ENCODE results near the gene ACOT12.
A peak's percentile ranks its signal among the peaks of the same experiment; 100 is the strongest.
"Not testable (repeated sequence)": the region's sequence is repeated elsewhere in the genome, so short reads cannot be mapped to it uniquely, and the experiment has no call there.

ACOT12 gene

DNA sequence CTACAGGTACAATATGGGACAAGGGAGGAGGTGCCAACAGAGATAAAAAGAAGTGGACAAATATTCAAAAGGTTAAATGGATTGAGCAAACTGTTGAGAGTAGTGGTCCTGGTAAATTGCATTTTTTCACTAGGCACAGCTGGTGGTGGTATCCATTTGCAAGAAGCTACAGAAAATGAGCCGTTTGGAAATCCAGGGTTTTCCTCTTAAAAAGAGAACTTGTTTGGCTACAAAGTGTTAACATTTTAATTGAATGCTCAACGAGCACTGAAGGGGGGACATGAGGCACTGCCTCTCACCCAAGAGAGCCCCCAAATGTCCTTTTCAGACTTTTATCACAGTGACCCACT lies 93.0 kb downstream of the ACOT12 start:
- H3K9me3 ChIP-seq (replicated peaks in 1 of 11) = no peaks in the 10 kb centered on the region
- peaks cover 8 to 15% (median 11%) of the 10 kb centered on the region in 11 experiments; a peak in 19 of 22 replicates for H3K36me3 ChIP-seq
- H3K4me1 ChIP-seq = peaks cover 27 to 44% (median 30%) of the 10 kb centered on the region in 10 experiments
- no peak for TF ChIP-seq Cebpa-rat (IDR thresholded peaks at IDR 0.05)
- peak overlapping the region; percentile 86 to 96 (median 91) for H3K27ac ChIP-seq
- H3K27me3 ChIP-seq = no peaks in the 10 kb centered on the region
- peak overlapping the region; percentile 84 to 98 (median 91) for H3K4me2 ChIP-seq
- H3K4me3 ChIP-seq = peak overlapping the region; percentile 76 to 96 (median 86)
- peaks cover 0 to 9% (median 0%) of the 10 kb centered on the region in 11 experiments; a peak in 1 of 22 replicates for H4K20me1 ChIP-seq
- peak overlapping the region; percentile 88 to 97 (median 92) for H3K9ac ChIP-seq

DNA sequence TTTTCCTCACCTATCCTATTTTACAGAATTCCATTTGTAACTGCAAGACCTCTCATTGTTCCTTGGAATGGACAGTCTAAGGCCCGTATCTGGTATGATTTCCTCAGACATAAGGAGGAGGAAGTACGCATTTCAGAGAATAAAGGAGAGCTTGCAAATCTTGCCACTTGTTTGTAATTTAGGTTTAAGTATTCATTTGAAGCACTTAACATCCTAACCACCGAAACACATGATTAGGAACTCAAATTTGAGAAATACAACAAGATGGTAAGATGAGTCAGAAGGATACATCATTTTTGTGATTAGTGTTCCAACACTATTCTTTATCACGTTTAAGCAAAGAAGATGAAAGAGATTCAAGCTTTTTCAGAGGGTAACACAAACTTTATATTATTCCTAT lies 96.4 kb downstream of the ACOT12 start:
- Histone ChIP-seq H3K4me1 (peaks cover 20 to 27% (median 24%) of the 10 kb centered on the region in 10 experiments), H3K36me3 (peaks cover 4 to 24% (median 16%) of the 10 kb centered on the region in 11 experiments; a peak in 19 of 22 replicates)
- TF ChIP-seq Cebpa-rat (IDR thresholded peaks at IDR 0.05) = no peak

DNA sequence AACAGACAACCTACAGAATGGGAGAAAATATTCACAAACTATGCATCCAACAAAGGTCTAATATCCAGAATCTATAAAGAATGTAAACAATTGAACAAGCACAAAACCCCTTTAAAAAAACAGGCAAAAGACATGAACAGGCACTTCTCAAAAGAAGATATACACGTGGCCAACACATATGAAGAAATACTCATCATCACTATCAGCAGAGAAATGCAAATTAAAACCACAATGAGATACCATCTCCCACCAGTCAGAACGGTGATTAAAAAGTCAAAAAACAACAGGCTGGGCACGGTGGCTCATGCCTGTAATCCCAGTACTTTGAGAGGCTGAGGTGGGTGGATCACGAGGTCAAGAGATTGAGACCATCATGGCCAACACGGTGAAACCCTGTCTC lies 99.9 kb downstream of the ACOT12 start:
- H3K27me3 ChIP-seq, H3K4me1 ChIP-seq, H3K9ac ChIP-seq, H3K4me3 ChIP-seq, H3K4me2 ChIP-seq, H3K27ac ChIP-seq, H4K20me1 ChIP-seq: not testable (repeated sequence)
- Histone ChIP-seq H3K36me3 (peaks cover 12 to 43% (median 30%) of the 10 kb centered on the region in 11 experiments), H3K9me3 (replicated peaks in 1 of 11) (peaks cover 48 to 62% (median 56%) of the 10 kb centered on the region in 11 experiments)

More for the DNA sequence above, 96.4 kb downstream of the ACOT12 start:
- no peak overlapping the region for H3K27ac ChIP-seq
- no peak overlapping the region for H3K4me2 ChIP-seq
- no peaks in the 10 kb centered on the region for H4K20me1 ChIP-seq
- H3K4me3 ChIP-seq = no peak overlapping the region
- peaks cover 24 to 27% (median 25%) of the 10 kb centered on the region in 11 experiments for H3K9me3 ChIP-seq (replicated peaks in 1 of 11)
- no peaks in the 10 kb centered on the region for H3K27me3 ChIP-seq
- no peak overlapping the region; a peak in 1 of 22 replicates for H3K9ac ChIP-seq

DNA sequence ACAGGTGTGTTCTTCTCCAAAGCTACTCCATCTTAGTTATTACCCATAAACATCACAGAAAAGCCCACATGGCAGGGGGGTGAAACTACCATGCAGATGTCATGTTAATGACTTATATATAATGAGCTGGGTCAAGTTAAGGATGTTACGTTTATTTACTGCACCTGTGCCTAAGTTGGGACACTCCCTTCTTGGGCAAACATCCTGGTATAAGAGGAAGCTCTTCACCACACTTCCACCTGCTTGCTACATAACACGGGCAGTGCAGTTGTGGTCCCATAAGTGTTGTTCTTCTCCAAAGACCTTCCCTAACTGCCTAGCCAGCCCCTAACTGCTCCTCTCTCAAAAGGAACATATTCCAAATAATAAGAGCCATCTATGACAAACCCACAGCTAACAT lies 101.8 kb downstream of the ACOT12 start:
- Histone ChIP-seq H3K4me1 (peaks cover 0 to 10% (median 0%) of the 10 kb centered on the region in 10 experiments; a peak in 4 of 20 replicates), H3K4me3 (peak overlapping the region in 1 of 10 experiments; percentile 11; a peak in 1 of 20 replicates), H4K20me1 (no peaks in the 10 kb centered on the region), H3K27me3 (no peaks in the 10 kb centered on the region), H3K27ac (no peak overlapping the region), H3K4me2 (no peak overlapping the region), H3K9ac (no peak overlapping the region), H3K9me3 (replicated peaks in 1 of 11) (peaks cover 48 to 67% (median 61%) of the 10 kb centered on the region in 11 experiments), H3K36me3 (peaks cover 12 to 43% (median 32%) of the 10 kb centered on the region in 11 experiments)
- TF ChIP-seq Cebpa-rat (IDR thresholded peaks at IDR 0.05) = no peak

DNA sequence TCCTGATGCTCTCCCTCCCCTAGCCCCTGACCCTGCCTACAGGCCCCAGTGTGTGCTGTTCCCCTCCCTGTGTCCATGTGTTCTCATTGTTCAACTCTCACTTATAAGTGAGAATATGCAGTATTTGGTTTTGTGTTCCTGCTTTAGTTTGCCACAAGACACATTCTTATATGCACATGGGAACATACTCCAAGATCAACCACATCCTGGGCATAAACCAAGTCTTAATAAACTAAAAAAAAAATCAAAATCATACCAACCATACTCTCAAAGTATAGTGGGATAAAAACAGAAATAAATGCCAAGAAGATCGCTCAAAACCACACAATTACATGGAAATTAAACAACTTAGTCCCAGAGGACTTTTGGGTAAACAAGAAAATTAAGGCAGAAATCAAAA lies 103.8 kb downstream of the ACOT12 start:
- H4K20me1 ChIP-seq = no peaks in the 10 kb centered on the region
- peaks cover 0 to 10% (median 0%) of the 10 kb centered on the region in 10 experiments; a peak in 4 of 20 replicates for H3K4me1 ChIP-seq
- no peak overlapping the region for H3K27ac ChIP-seq
- no peak overlapping the region for H3K9ac ChIP-seq
- TF ChIP-seq Cebpa-rat (IDR thresholded peaks at IDR 0.05) = no peak
- no peak overlapping the region for H3K4me3 ChIP-seq
- H3K27me3 ChIP-seq = no peaks in the 10 kb centered on the region
- H3K9me3 ChIP-seq (replicated peaks in 1 of 11) = peaks cover 48 to 67% (median 61%) of the 10 kb centered on the region in 11 experiments
- 0 out of 22 replicates have a peak overlapping the region, but pooled peaks of 1 of the 11 experiments have one; percentile 11 for H3K4me2 ChIP-seq
- H3K36me3 ChIP-seq = peaks cover 12 to 43% (median 32%) of the 10 kb centered on the region in 11 experiments

DNA sequence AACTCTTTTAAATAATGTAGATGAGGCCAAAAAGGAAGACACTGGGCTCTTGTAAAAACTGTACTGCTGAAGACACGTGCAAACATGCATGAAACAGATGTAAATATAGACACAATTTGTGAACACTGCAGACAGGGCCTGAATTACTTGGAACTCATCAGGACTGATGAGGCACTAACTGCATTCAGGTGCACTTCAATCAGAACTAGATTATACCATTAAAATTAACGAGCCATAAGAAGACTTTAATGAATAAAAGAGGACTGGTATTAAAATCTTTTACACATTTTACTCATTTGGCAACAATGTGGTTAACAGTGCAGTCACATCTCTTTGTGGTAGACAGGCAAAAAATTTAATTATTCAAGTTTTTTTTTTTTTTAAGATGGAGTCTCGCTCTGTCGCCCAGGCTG lies 105.9 kb downstream of the ACOT12 start:
- H3K4me2 ChIP-seq = no peak overlapping the region; a peak in 1 of 22 replicates
- H3K36me3 ChIP-seq = peaks cover 8 to 35% (median 23%) of the 10 kb centered on the region in 11 experiments; a peak in 21 of 22 replicates
- no peak for TF ChIP-seq Cebpa-rat (IDR thresholded peaks at IDR 0.05)
- no peaks in the 10 kb centered on the region for H3K27me3 ChIP-seq
- H3K4me3 ChIP-seq = no peak overlapping the region
- H4K20me1 ChIP-seq = no peaks in the 10 kb centered on the region
- no peak overlapping the region for H3K9ac ChIP-seq
- no peak overlapping the region for H3K27ac ChIP-seq
- H3K4me1 ChIP-seq = peaks cover 0 to 10% (median 0%) of the 10 kb centered on the region in 10 experiments; a peak in 4 of 20 replicates
- peaks cover 29 to 47% (median 42%) of the 10 kb centered on the region in 11 experiments for H3K9me3 ChIP-seq (replicated peaks in 1 of 11)

DNA sequence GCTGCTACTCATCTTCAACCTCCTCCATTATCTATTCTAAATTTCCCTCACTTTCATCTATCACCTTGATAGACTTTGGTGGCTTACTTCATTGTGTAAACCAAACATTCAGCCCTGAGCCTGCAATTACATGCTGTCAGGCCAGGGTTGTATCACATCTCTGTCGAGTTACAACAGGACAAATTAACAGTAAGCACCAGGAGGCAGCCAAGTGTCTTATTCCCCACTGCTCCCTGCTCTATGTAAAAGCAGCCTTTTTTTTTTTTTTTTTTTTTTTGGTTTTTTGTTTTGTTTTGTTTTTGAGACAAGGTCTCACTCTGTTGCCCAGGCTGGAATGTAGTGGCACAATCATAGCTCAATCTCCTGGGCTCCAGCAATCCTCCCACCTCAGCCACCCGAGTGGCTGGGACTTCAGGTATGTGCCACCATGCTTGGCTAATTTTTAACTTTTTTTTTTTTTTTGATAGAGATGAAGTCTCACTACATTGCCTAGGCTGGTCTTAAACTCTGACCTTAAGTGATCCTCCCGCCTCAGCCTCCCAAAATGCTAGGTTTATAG lies 107.8 kb downstream of the ACOT12 start:
- Histone ChIP-seq H3K9me3 (replicated peaks in 1 of 11) (peaks cover 16 to 28% (median 24%) of the 10 kb centered on the region in 11 experiments), H3K4me2 (no peak overlapping the region), H3K9ac (no peak overlapping the region), H3K36me3 (peaks cover 0 to 17% (median 7%) of the 10 kb centered on the region in 11 experiments; a peak in 8 of 22 replicates), H3K27ac (no peak overlapping the region), H3K4me1 (peaks cover 0 to 10% (median 0%) of the 10 kb centered on the region in 10 experiments; a peak in 4 of 20 replicates), H4K20me1 (no peaks in the 10 kb centered on the region), H3K4me3 (no peak overlapping the region), H3K27me3 (no peaks in the 10 kb centered on the region)
- TF ChIP-seq Cebpa-rat (IDR thresholded peaks at IDR 0.05) = no peak

DNA sequence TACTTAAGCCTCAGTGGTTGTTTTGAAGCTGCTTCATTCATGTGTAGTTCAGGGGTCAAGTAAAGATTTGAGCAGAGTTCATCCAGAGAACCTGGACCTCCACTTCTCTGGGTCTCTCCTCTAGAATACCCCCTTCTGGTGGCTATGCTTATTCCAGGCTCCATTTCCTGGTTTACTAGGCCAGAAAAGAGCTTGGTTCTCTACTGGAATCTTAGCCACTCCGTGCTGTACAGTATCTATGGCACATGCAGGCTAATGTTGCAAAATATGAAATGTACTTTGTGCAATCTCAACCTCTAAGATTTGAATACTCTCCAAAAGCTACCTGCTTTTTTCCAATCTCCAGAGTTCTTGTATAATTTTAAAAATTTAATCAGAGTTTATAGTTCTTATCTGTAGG lies 110.0 kb downstream of the ACOT12 start:
- Histone ChIP-seq H3K4me3 (no peak overlapping the region), H3K4me1 (peaks cover 0 to 6% (median 0%) of the 10 kb centered on the region in 10 experiments; a peak in 1 of 20 replicates), H4K20me1 (no peaks in the 10 kb centered on the region), H3K27ac (no peak overlapping the region), H3K9me3 (replicated peaks in 1 of 11) (peaks cover 4 to 12% (median 6%) of the 10 kb centered on the region in 11 experiments; a peak in 14 of 22 replicates), H3K36me3 (peaks cover 0 to 13% (median 3%) of the 10 kb centered on the region in 11 experiments; a peak in 4 of 22 replicates), H3K9ac (no peak overlapping the region), H3K4me2 (no peak overlapping the region), H3K27me3 (no peaks in the 10 kb centered on the region)
- no peak for TF ChIP-seq Cebpa-rat (IDR thresholded peaks at IDR 0.05)
